Neural progenitor cell (in vitro differentiated cells): ENCODE results near the gene COL8A2.

Experiments used
- EZH2 ChIP-seq: fragments of 200-600 bp; sonication (generic); IDR thresholded peaks from 2 replicates; pipeline ENCODE4 v1.6.1; 2017; ENCODE audit warnings: antibody characterized with exemption, mild to moderate bottlenecking, moderate library complexity
- EZH2phosphoT487 ChIP-seq: fragments of 200-600 bp; sonication (generic); IDR thresholded peaks from 2 replicates; pipeline ENCODE4 v1.6.1; 2017; ENCODE audit warnings: antibody characterized with exemption
- TF ChIP-seq, protein P1 (sequence below): fragments of 200-600 bp; sonication (generic); IDR thresholded peaks from 2 replicates; pipeline ENCODE4 v1.5.1; 2017; ENCODE audit warnings: antibody characterized with exemption, mild to moderate bottlenecking

DNA sequence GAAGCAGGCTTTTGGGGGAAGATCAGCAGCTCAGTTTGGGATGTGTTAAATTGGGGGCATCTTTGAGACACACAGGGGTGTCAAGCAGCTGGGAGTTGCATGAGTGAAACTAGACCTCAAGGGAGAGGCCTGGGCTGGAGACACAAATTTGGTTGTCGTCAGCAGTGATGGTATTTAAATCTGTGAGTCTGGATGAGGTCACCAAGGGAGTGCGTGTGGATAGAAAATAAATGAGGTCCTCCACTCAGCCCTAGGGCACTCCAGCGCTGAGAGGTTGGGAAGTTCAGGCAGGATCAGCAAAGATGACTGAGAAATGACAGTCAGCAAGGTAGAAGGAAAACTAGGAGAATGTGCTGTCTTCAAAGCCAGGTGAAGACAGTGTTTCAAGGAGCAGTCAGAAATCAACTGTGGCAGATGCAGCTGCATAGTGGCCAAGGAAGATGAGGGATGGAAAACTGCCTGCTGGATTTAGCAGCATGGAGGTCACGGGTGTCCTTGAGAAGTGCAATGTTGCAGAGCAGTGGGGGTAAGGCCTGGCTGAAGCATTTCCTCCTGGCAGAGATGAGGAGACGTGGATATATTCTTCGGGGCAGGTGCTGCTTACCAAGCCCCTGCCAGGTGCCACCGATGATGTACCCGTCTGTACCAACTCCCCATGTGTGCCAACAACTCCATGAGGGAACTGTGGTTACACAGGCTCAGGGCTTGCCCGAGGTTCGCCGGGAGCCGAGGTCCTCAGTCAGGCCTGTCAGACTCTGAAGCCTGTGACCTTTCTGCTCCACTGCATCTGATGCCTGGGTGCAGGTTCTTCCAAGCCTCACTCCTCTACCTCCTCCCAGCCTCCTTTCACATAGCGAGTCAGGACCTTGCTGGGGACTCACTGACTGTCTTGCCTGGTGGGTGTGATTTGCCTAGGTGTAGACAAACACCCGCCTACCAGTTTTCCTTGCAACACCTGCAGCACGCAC is 42.2 kb upstream of the COL8A2 start:
- no peak for TF ChIP-seq EZH2phosphoT487
- TF ChIP-seq, protein P1, sequence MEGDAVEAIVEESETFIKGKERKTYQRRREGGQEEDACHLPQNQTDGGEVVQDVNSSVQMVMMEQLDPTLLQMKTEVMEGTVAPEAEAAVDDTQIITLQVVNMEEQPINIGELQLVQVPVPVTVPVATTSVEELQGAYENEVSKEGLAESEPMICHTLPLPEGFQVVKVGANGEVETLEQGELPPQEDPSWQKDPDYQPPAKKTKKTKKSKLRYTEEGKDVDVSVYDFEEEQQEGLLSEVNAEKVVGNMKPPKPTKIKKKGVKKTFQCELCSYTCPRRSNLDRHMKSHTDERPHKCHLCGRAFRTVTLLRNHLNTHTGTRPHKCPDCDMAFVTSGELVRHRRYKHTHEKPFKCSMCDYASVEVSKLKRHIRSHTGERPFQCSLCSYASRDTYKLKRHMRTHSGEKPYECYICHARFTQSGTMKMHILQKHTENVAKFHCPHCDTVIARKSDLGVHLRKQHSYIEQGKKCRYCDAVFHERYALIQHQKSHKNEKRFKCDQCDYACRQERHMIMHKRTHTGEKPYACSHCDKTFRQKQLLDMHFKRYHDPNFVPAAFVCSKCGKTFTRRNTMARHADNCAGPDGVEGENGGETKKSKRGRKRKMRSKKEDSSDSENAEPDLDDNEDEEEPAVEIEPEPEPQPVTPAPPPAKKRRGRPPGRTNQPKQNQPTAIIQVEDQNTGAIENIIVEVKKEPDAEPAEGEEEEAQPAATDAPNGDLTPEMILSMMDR = no peak
- no peak for TF ChIP-seq EZH2
